Ramos (cell line): ENCODE results near the gene ANKRD23.
"Not testable (repeated sequence)": the region's sequence is repeated elsewhere in the genome, so short reads cannot be mapped to it uniquely, and the experiment has no call there.

Experiments
- in situ Hi-C: fragments of 300-500 bp; cut with MboI; formaldehyde crosslinking; loops from one replicate; pipeline ENCODE4 v1.14.3; 2022; ENCODE audit warnings: low sequenced_read_pairs; ENCODE audit not compliant: unreplicated experiment

The ANKRD23 gene

DNA sequence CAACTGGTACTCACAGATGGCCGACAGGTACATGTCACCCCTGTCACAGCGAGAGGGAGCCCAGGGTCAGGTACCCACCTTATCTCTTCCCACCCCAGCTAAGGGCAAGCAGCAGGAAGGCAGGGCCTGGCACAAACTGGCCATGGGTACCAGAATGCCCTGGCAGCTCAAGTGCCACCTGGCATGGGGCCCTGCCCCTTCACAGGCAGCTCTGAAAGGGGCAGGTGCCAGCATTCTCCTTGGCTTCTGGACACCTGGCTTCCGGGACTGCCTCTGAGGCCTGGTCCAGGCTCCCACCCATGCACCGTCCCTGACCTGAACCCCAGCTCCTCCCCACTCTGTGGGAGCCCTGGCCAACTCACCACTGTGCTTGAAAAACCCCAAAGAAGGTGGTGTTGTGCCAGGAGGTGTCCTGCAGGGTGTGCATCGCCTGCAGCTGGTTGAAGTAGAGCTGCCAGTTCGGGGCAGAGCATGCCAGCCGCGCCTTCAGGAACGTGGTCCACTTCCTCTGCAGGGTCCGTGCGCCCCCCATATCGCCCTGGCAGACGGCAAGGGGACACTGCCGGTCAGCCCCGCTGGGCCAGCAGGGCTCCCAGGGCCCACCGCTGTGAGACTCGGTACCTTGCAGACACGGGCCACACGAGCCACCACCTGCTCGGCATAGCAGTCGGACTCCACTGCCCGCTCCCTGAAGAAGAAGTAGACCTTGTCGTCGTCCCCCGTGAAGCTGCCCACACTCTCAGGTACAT, 20.7 kb upstream of the ANKRD23 start:
- in situ Hi-C loops, result no loop called here

- in situ Hi-C loops, result no loop called here
Measured at GRCh38 chr2:96863575-96864342, 19.9 kb upstream of the ANKRD23 start.

DNA sequence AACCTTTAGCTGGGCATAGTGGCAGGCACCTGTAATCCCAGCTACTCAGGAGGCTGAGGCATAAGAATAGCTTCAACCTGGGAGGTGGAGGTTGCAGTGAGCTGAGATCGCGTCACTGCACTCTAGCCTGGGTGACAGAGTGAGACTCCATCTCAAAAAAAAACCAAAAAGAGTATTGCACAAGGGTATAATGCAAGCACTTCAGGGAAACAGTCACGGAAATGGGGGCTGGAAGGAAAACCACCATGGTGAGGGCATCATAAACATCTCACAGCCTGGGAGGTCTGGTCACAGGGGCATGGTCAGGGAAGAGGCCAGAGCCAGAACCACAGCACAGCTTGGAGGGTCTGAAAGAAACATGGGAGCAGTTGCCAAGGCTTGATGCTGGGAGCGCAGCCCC, 19.2 kb upstream of the ANKRD23 start:
- in situ Hi-C loops, result not testable (repeated sequence)

DNA sequence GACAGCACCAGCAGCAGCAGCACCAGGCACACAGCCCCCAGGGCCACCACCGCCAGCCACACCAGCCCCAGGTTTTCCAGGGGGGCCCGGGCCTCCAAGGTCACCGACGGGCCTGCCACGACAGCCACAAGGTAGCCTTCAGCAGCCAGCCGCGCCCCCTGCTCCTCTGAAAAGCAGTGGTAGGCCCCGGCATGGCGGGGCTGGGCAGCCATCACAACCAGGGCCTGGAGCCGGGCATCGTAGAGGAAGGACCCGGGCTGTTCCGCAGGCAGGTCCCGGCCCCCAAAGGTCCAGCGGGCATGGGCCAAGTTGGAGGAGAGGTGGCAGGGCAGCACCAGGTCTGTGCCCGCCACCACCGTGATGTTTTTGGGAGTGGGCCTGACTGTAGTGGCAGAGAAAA, 17.3 kb upstream of the ANKRD23 start:
- in situ Hi-C loops, result no loop called here

- in situ Hi-C loops, result no loop called here
Measured at GRCh38 chr2:96860065-96861029, 16.5 kb upstream of the ANKRD23 start.

- in situ Hi-C loops, result loop anchor here (5.0 kb wide), 1 partner anchor 88 kb away; no protein-coding TSS in a partner anchor
Measured at GRCh38 chr2:96859681-96860064, 15.9 kb upstream of the ANKRD23 start.

GRCh38 chr2:96859099-96859649, 15.4 kb upstream of the ANKRD23 start:
- in situ Hi-C loops, result loop anchor here (5.0 kb wide), 1 partner anchor 88 kb away; no protein-coding TSS in a partner anchor

- in situ Hi-C loops, result loop anchor here (5.0 kb wide), 1 partner anchor 89 kb away; no protein-coding TSS in a partner anchor
Measured at GRCh38 chr2:96857667-96858372, 14.0 kb upstream of the ANKRD23 start, which contains the start of gene ANKRD39. TSS of gene ANKRD39 (minus strand) at chr2:96858016. CDS start at chr2:96857987, 29 bp downstream.

GRCh38 chr2:96856776-96857666, 13.2 kb upstream of the ANKRD23 start:
- in situ Hi-C loops, result loop anchor here (5.0 kb wide), 1 partner anchor 90 kb away; no protein-coding TSS in a partner anchor

DNA sequence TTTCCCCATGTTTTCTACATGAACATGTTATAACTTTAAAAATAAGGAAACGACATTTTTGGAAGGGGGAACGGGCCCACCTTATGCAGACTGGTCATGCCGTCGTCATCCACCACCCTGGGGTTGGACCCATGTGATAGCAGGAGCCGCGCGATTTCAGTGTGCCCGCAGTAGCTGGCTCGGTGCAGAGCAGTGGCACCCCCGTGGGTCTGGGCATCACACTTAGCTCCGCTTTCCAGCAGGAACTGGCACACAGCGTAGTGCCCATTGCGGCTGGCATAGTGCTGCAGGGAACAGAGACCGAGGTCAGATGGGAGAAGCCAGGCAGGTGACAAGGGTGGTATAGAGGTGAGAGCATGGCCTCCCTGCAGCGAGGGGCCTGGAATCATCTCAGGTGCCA, 9.5 kb upstream of the ANKRD23 start:
- in situ Hi-C loops, result no loop called here

DNA sequence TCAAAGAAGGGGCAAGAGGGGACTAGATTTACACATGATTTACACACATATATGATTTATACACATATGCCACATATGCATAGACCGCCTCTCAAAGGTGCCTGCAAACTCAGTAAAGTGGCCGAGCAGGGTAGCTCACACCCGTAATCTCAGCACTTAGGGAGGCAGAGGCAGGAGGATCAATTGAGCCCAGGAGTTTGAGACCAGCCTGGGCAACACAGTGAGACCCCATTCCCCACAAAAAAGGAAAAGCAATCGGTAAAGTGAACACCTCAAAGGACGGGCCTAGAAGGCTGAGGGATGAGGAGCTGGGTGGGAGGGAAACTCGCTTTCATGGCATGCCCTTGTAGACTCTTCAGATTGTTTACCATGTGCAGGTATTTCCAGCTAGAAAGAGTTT, 8.8 kb upstream of the ANKRD23 start:
- in situ Hi-C loops, result no loop called here

- in situ Hi-C loops, result no loop called here
Measured at GRCh38 chr2:96848264-96848663, 4.4 kb upstream of the ANKRD23 start.

DNA sequence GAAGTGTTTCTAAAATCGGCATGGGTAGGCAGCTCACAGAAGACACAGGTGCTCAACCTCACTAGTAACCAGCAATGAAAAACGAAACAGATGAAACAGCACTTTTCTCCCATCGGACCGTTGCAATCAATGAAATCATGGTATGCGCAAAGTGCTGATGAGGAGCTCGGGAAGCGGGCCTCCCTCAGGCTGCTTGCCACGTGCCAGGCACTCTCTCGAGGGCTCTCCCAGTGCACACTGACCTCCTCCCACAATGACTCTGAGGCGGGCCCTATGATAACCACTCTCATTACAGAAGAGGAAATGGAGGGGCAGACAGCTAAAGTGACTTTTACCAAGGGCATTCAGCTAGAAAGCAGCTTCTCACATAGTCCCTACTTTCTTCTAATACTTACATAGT, 3.8 kb upstream of the ANKRD23 start:
- in situ Hi-C loops, result no loop called here

DNA sequence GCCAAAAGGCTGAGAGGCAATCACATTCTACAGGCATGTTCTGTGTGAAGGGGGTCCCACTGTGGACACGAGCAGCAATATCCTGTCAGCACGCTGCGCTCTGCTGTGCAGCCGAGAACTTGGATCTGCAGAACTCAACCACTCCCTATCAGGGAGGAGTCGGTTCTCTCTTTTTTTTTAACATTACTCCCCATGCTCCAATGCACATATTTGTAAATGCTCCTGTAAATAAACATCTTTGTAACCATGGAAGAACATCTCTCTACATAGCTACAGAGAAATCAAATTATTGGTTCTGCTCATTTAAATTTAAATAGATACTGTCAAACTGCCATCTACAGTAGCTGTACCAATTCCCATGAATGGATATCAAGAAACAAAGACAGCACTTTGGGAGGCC, 3.0 kb upstream of the ANKRD23 start:
- in situ Hi-C loops, result no loop called here

DNA sequence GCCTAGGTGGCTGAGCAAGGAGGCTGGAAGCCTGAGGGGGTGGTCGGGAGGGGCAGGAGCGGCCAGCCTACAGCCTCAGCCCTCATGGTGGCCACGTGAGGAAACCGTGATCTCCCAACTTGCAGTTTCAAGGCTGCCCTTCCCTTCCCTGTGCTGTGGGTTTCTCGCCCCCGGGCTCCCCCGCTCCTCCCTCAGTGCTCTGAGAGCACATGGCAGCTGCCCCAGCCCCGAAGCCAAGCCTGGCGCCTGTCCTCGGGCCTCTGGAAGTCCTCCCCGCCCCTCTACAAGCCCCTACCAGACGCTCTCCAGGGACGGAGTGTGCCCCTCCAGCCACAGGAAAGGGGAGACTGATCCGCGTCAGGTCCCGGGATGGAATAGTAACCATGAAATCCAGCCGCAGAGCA, 586 bp upstream of the ANKRD23 start:
- in situ Hi-C loops, result no loop called here

- in situ Hi-C loops, result no loop called here
Measured at GRCh38 chr2:96842600-96842999, 1.2 kb downstream of the ANKRD23 start.

- in situ Hi-C loops, result no loop called here
Measured at GRCh38 chr2:96841701-96842495, 1.9 kb downstream of the ANKRD23 start.
